Endothelial cell of umbilical vein (primary cell): ENCODE results near the gene COL26A1. TPM values are rescaled to one million over a fixed set of nuclear protein-coding genes. Genes with fewer than 3 reads are reported as not detected.

ENCODE experiments used
- BruUV-seq: library from RNA; stranded (reverse); fragments of 400-500 nt; replicated peaks from 2 replicates; lab custom pipeline; 2021; lab: Mats Ljungman, UMichigan
- CTCF ChIA-PET: fragments of 300-600, 350-600 bp; sonication (Branson Sonifier 250); formaldehyde crosslinking; loops from one replicate; lab custom pipeline; 2021; ENCODE audit warnings: antibody characterized with exemption, inconsistent platforms; lab: Charles Lee
- POLR2A ChIA-PET: fragments of 300-600, 350-600 bp; sonication (Branson Sonifier 250); formaldehyde crosslinking; loops from one replicate; lab custom pipeline; 2021; ENCODE audit warnings: antibody characterized with exemption, inconsistent platforms; lab: Charles Lee
- DNase-seq: peaks from one replicate; pipeline ENCODE4 v3.0.0-alpha.2; 2011; ENCODE audit warnings: low read depth, low spot score
- FAIRE-seq: peaks from 2 replicates; lab custom pipeline; 2011; peaks lifted over from hg19 to GRCh38; lab: Jason Lieb, UNC
- H2AFZ ChIP-seq: 2 replicates; pipeline ENCODE4 v1.6.0; 2012; ENCODE audit warnings: low read depth, low read length, control low read depth, inconsistent platforms
- H3K27ac ChIP-seq: 2 replicates; pipeline ENCODE4 v1.5.1; 2011; ENCODE audit warnings: low read depth, mild to moderate bottlenecking, control low read depth, low read length, moderate library complexity; ENCODE audit not compliant: insufficient read depth
- H3K27me3 ChIP-seq, 2 experiments: 2 replicates each; pipeline versions ENCODE4 v1.6.0 to v1.6.1; 2011; ENCODE audit warnings: low read length in 2 of 2, mixed read lengths in 1 of 2; ENCODE audit not compliant: control insufficient read depth in 2 of 2, insufficient read depth in 2 of 2
- H3K36me3 ChIP-seq, 2 experiments: 2 replicates in 1 of 2; 3 replicates in 1 of 2; pipeline ENCODE4 v1.5.1; 2011; ENCODE audit warnings: low read length in 2 of 2, mild to moderate bottlenecking in 1 of 2, moderate library complexity in 1 of 2; ENCODE audit not compliant: control insufficient read depth in 2 of 2, insufficient read depth in 2 of 2; ENCODE audit errors: extremely low read depth in 1 of 2
- H3K4me1 ChIP-seq: 3 replicates; pipeline ENCODE4 v1.5.1; 2011; ENCODE audit warnings: mild to moderate bottlenecking, low read length; ENCODE audit not compliant: control insufficient read depth, insufficient read depth; ENCODE audit errors: extremely low read depth
- H3K4me2 ChIP-seq: 2 replicates; pipeline ENCODE4 v1.6.1; 2011; ENCODE audit warnings: low read length, control low read depth, mixed read lengths; ENCODE audit not compliant: insufficient read depth
- H3K4me3 ChIP-seq, 3 experiments: fragments of 200-600 bp in 1 of 3; sonication (generic), shearing (Covaris generic) in 1 of 3; replicated peaks in 1 of 3; 2 replicates each; pipeline ENCODE4 v1.5.1; 2011 to 2016; ENCODE audit warnings: control low read depth in 3 of 3, low read length in 3 of 3, mild to moderate bottlenecking in 2 of 3, inconsistent platforms in 1 of 3, low read depth in 1 of 3, moderate library complexity in 1 of 3; ENCODE audit not compliant: insufficient read depth in 1 of 3
- H3K79me2 ChIP-seq: 2 replicates; pipeline ENCODE4 v1.6.0; 2012; ENCODE audit warnings: low read length, inconsistent platforms; ENCODE audit not compliant: control insufficient read depth, insufficient read depth
- H3K9ac ChIP-seq: replicated peaks from 2 replicates; pipeline ENCODE3; 2011; ENCODE audit warnings: low read length, control low read depth; ENCODE audit not compliant: insufficient read depth; ENCODE audit errors: extremely low read depth
- H3K9me1 ChIP-seq: replicated peaks from 3 replicates; pipeline ENCODE4 v1.6.0; 2011; ENCODE audit warnings: mild to moderate bottlenecking, low read length; ENCODE audit not compliant: control insufficient read depth, insufficient read depth; ENCODE audit errors: extremely low read depth
- H3K9me3 ChIP-seq: replicated peaks from 2 replicates; pipeline ENCODE4 v1.5.1; 2012; ENCODE audit warnings: low read length, inconsistent platforms; ENCODE audit not compliant: control insufficient read depth, insufficient read depth
- H4K20me1 ChIP-seq: replicated peaks from 2 replicates; pipeline ENCODE3; 2011; ENCODE audit warnings: mild to moderate bottlenecking, low read length; ENCODE audit not compliant: control insufficient read depth, insufficient read depth; ENCODE audit errors: extremely low read depth
- EZH2 ChIP-seq: IDR thresholded peaks from 2 replicates; pipeline ENCODE4 v1.6.1; 2012; ENCODE audit warnings: borderline replicate concordance, low read depth, mild to moderate bottlenecking, moderate library complexity, low read length, inconsistent platforms; ENCODE audit not compliant: severe bottlenecking
- FOS ChIP-seq: IDR thresholded peaks from 2 replicates; pipeline ENCODE4 v1.6.1; 2011; ENCODE audit warnings: mild to moderate bottlenecking, low read length, moderate library complexity, borderline replicate concordance; ENCODE audit not compliant: insufficient read depth
- GATA2 ChIP-seq: IDR thresholded peaks from 2 replicates; pipeline ENCODE4 v1.7.0; 2011; ENCODE audit warnings: low read depth, mild to moderate bottlenecking, moderate library complexity, mixed read lengths, low read length; ENCODE audit not compliant: insufficient read length, insufficient read depth
- MYC ChIP-seq: IDR thresholded peaks from one replicate; pipeline ENCODE4 v1.6.1; 2011; ENCODE audit warnings: mild to moderate bottlenecking, low read depth, low read length
- POLR2AphosphoS5 ChIP-seq: IDR thresholded peaks from 2 replicates; pipeline ENCODE4 v1.6.1; 2012; ENCODE audit warnings: low read depth, mild to moderate bottlenecking, control low read depth, low read length, moderate library complexity; ENCODE audit not compliant: insufficient read depth
- dilution Hi-C: fragments of 300-500 bp; cut with MboI; formaldehyde crosslinking; loops from one replicate; pipeline ENCODE4 v1.15.0; 2019; ENCODE audit warnings: low sequenced_read_pairs; ENCODE audit not compliant: extremely low pct_ligation_motif_present
- intact Hi-C: fragments of 100-400 bp; cut with micrococcal nuclease; formaldehyde crosslinking; loops from one replicate; pipeline ENCODE4 v1.10.0; 2022
- polyA plus RNA-seq, 4 experiments: library from polyadenylated mRNA; depleted of rRNA in 3 of 4; stranded (reverse) in 3 of 4; unstranded in 1 of 4; fragments of >200 nt; gene quantifications; 2 replicates each; pipeline versions ENCODE4 v1.2.1 to v1.2.3, GENCODE V29; 2011 to 2012; ENCODE audit warnings: missing spikeins in 1 of 4
- total RNA-seq: library from RNA; stranded (reverse); gene quantifications from 2 replicates; pipeline ENCODE4 v1.2.3, GENCODE V29; 2021
- TF ChIP-seq, protein P1 (sequence below): IDR thresholded peaks from 2 replicates; pipeline ENCODE4 v1.6.1; 2011; ENCODE audit not compliant: insufficient read depth, insufficient read length
- TF ChIP-seq, protein P2 (sequence below), 2 donors: IDR thresholded peaks; 1 replicate in 1 of 2; 2 replicates in 1 of 2; pipeline ENCODE4 v1.5.1; 2011; ENCODE audit warnings: low read length in 2 of 2, mild to moderate bottlenecking in 2 of 2, moderate library complexity in 2 of 2, control low read depth in 1 of 2, inconsistent platforms in 1 of 2, low read depth in 1 of 2; ENCODE audit not compliant: insufficient read depth in 1 of 2; ENCODE audit errors: extremely low read depth in 1 of 2

The COL26A1 gene
- total and polyA plus RNA-seq, 2 donors (not counting 3 experiments of a cell fraction or from before 2014, with no cell fraction given): not detected

DNA sequence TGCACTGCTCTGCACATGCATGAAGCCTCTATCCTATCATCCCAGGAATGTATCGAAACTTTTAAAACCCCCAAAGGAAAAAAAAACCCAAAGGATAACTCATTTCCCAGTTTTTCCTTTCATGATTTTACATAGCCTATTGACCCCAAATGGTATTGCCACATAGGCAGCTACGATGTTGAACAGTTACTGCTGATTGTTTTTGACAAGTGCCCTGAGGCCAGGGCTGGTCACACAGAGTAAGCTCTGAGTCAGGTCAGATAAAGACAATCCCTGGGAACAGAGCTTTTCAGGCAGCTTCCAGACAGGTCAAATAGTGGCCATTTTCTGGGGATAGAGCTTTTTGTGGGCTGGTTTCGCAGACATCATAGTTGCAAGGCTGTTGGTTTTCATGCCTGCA lies 214.3 kb downstream of the COL26A1 start:
- Histone ChIP-seq H3K9me3 (no peaks in the 10 kb centered on the region), H3K4me1 (no peaks in the 10 kb centered on the region), H3K9me1 (no peaks in the 10 kb centered on the region), H3K4me2 (no peak overlapping the region), H2AFZ (no peak overlapping the region), H3K4me3 (no peak overlapping the region), H3K9ac (no peak overlapping the region), H3K36me3 (no peaks in the 10 kb centered on the region), H3K27me3 (peaks cover 6 to 9% of the 10 kb centered on the region in 2 experiments), H3K27ac (no peak overlapping the region), H4K20me1 (no peaks in the 10 kb centered on the region), H3K79me2 (no peaks in the 10 kb centered on the region)
- no TSS peak for BruUV-seq
- no peak for DNase-seq
- intact Hi-C loops: no loop called here
- TF ChIP-seq EZH2: no peak
- no peak for TF ChIP-seq MYC
- TF ChIP-seq, protein P1, sequence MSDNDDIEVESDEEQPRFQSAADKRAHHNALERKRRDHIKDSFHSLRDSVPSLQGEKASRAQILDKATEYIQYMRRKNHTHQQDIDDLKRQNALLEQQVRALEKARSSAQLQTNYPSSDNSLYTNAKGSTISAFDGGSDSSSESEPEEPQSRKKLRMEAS: no peak
- TF ChIP-seq POLR2AphosphoS5: no peak
- no peak for TF ChIP-seq GATA2
- no peak for FAIRE-seq
- CTCF ChIA-PET: no interaction called here
- POLR2A ChIA-PET: no interaction called here
- dilution Hi-C loops: no loop called here

DNA sequence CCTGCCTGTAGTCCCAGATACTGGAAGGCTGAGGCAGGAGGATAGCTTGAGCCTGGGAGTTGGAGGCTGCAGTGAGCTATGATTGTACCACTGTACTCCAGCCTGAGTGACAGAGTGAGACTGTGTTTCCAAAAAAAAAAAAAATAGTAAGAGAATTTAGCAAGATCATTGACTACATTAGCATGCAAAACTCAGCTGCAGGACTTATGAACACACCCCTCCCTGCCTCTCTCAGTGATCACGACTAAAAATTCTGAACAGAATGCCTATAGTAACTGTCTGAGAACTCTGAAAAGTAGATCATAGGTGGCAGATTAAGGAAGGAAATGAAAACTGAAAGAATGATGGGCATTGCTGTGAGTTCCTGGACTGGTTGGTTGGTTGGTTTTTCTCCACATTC lies 215.9 kb downstream of the COL26A1 start:
- dilution Hi-C loops: no loop called here
- H3K9ac ChIP-seq: no peak overlapping the region
- no peak for FAIRE-seq
- ChIA-PET POLR2A (no interaction called here), CTCF (interaction anchor here (0.6 kb wide), 2 partner anchors 8 to 20 kb away, joined by 4 to 5 read pairs; no protein-coding TSS in a partner anchor)
- no peaks in the 10 kb centered on the region for H3K9me3 ChIP-seq
- no peak overlapping the region for H2AFZ ChIP-seq
- H3K9me1 ChIP-seq: no peaks in the 10 kb centered on the region
- no TSS peak for BruUV-seq
- H3K79me2 ChIP-seq: no peaks in the 10 kb centered on the region
- no peaks in the 10 kb centered on the region for H3K4me1 ChIP-seq
- intact Hi-C loops: no loop called here
- H3K27ac ChIP-seq: no peak overlapping the region
- DNase-seq: no peak
- no peak overlapping the region for H3K4me2 ChIP-seq
- H3K4me3 ChIP-seq: no peak overlapping the region
- TF ChIP-seq FOS: no peak
- TF ChIP-seq, protein P2, sequence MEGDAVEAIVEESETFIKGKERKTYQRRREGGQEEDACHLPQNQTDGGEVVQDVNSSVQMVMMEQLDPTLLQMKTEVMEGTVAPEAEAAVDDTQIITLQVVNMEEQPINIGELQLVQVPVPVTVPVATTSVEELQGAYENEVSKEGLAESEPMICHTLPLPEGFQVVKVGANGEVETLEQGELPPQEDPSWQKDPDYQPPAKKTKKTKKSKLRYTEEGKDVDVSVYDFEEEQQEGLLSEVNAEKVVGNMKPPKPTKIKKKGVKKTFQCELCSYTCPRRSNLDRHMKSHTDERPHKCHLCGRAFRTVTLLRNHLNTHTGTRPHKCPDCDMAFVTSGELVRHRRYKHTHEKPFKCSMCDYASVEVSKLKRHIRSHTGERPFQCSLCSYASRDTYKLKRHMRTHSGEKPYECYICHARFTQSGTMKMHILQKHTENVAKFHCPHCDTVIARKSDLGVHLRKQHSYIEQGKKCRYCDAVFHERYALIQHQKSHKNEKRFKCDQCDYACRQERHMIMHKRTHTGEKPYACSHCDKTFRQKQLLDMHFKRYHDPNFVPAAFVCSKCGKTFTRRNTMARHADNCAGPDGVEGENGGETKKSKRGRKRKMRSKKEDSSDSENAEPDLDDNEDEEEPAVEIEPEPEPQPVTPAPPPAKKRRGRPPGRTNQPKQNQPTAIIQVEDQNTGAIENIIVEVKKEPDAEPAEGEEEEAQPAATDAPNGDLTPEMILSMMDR (IDR thresholded peaks at IDR 0.05; ENCODE audit: extremely low read depth in 1 of 2, insufficient read depth in 1 of 2, low read depth in 1 of 2, low read length in 2 of 2): no peak
- TF ChIP-seq, protein P1: no peak
- no peak for TF ChIP-seq GATA2
- H4K20me1 ChIP-seq: no peaks in the 10 kb centered on the region
- H3K36me3 ChIP-seq: no peaks in the 10 kb centered on the region
- peaks cover 6 to 9% of the 10 kb centered on the region in 2 experiments for H3K27me3 ChIP-seq
